Lower leg skin (tissue), 3 donors: ENCODE results near the gene NCS1.

Experiments used
- CTCF ChIP-seq, 3 donors: fragments of 450-650 bp; IDR thresholded peaks; one replicate each; pipeline ENCODE4 v1.5.1; 2016; ENCODE audit warnings: antibody characterized with exemption in 3 of 3, mild to moderate bottlenecking in 3 of 3, moderate library complexity in 2 of 3
- POLR2A ChIP-seq, 2 donors: fragments of 450-650 bp; IDR thresholded peaks; one replicate each; pipeline ENCODE4 v1.6.1; 2016 to 2017; ENCODE audit warnings: antibody characterized with exemption in 2 of 2, mild to moderate bottlenecking in 1 of 2, moderate library complexity in 1 of 2

GRCh38 chr9:130155647-130156046 lies 16.6 kb upstream of the NCS1 start:
- TF ChIP-seq CTCF (IDR thresholded peaks at IDR 0.05) (no peak), POLR2A (IDR thresholded peaks at IDR 0.05) (no peak)
